ENCODE measurements around the gene CORO1C.

The CORO1C gene

GRCh38 chr12:108595711-108596647, 135.3 kb downstream of the CORO1C start:
- Mint-ChIP-seq H3K4me3 (no peak overlapping the region), H3K27me3 (ENCODE audit: low read depth, poor library complexity) (no peaks in the 10 kb centered on the region), H3K27ac (no peak overlapping the region), H3K9me3 (no peaks in the 10 kb centered on the region), H3K4me1 (peaks cover 28% of the 10 kb centered on the region), H3K36me3 (ENCODE audit: low read depth) (no peaks in the 10 kb centered on the region)
- no peak for TF ChIP-seq CTCF (IDR thresholded peaks at IDR 0.05)
- no peak for DNase-seq

Data from nephron progenitor cell (in vitro differentiated cells).